Colonic mucosa (tissue), 4 donors: ENCODE measurements around the gene CSNK1D. TPM values are rescaled to one million over a fixed set of nuclear protein-coding genes. Genes with fewer than 3 reads are reported as not detected.

ENCODE experiments used
- DNase-seq: peaks from one replicate; pipeline ENCODE4 v3.0.0-alpha.2; 2020
- H3K27ac ChIP-seq: fragments of 200-600 bp; one replicate; pipeline ENCODE4 v1.8.0; 2021
- H3K27me3 ChIP-seq: fragments of 200-600 bp; one replicate; pipeline ENCODE4 v1.8.0; 2021
- H3K36me3 ChIP-seq: fragments of 200-600 bp; one replicate; pipeline ENCODE4 v1.8.0; 2021
- H3K4me1 ChIP-seq: fragments of 200-600 bp; one replicate; pipeline ENCODE4 v1.8.0; 2021; ENCODE audit warnings: mild to moderate bottlenecking
- H3K4me3 ChIP-seq: fragments of 200-600 bp; one replicate; pipeline ENCODE4 v1.8.0; 2021
- H3K9ac ChIP-seq, 2 donors: one replicate each; pipeline ENCODE4 v1.7.0; 2013; ENCODE audit warnings: control low read depth in 2 of 2, low read depth in 2 of 2, low read length in 2 of 2
- H3K9me3 ChIP-seq: fragments of 200-600 bp; one replicate; pipeline ENCODE4 v1.8.0; 2021
- CTCF ChIP-seq: fragments of 200-600 bp; IDR thresholded peaks from one replicate; pipeline ENCODE4 v1.8.0; 2022; ENCODE audit warnings: antibody characterized with exemption, mild to moderate bottlenecking
- intact Hi-C: fragments of 100-400 bp; cut with DNase I; formaldehyde crosslinking; loops from one replicate; pipeline ENCODE4 v1.14.1; 2022
- total RNA-seq, 2 donors: library from RNA; stranded (reverse); fragmentation: NEBNext Ultra II Directional in 1 of 2; extraction: Animal tissue kit (Norgen Biotek cat#: 25700) in 1 of 2; gene quantifications; one replicate each; pipeline ENCODE4 v1.2.1, GENCODE V29; 2021
- donor health status: healthy.
- donor health status: DM: no; HTN: no; CAD: no.
- donor health status: DM: no; HTN: no; CAD: no.

Gene CSNK1D
- total RNA-seq, 2 donors from 2014 or later, result 136 to 138 TPM

- intact Hi-C loops, result no loop called here
- no peak overlapping the region for H3K9ac ChIP-seq
- no peak for TF ChIP-seq CTCF
- H3K4me3 ChIP-seq, result no peak overlapping the region
- H3K9me3 ChIP-seq, result no peaks in the 10 kb centered on the region
- H3K27me3 ChIP-seq, result no peaks in the 10 kb centered on the region
- peaks cover 16% of the 10 kb centered on the region for H3K4me1 ChIP-seq
- peaks cover 69% of the 10 kb centered on the region for H3K36me3 ChIP-seq
- DNase-seq, result no peak
- peak overlapping the region; percentile 32 for H3K27ac ChIP-seq
Measured at GRCh38 chr17:82247856-82248671, 25.4 kb downstream of the CSNK1D start.

- intact Hi-C loops, result no loop called here
- Histone ChIP-seq H3K27ac (peak overlapping the region; percentile 32), H3K4me3 (no peak overlapping the region), H3K4me1 (peaks cover 20% of the 10 kb centered on the region), H3K9ac (peak overlapping the region in 1 of 2 donors; percentile 37), H3K9me3 (no peaks in the 10 kb centered on the region), H3K36me3 (peaks cover 63% of the 10 kb centered on the region), H3K27me3 (no peaks in the 10 kb centered on the region)
- no peak for TF ChIP-seq CTCF
- no peak for DNase-seq
Measured at GRCh38 chr17:82247182-82247823, 26.2 kb downstream of the CSNK1D start.

- H3K4me1 ChIP-seq, result peaks cover 25% of the 10 kb centered on the region
Measured at GRCh38 chr17:82246365-82247181, 26.9 kb downstream of the CSNK1D start.

GRCh38 chr17:82246040-82246364 is 27.5 kb downstream of the CSNK1D start:
- peak overlapping the region; percentile 32 for H3K27ac ChIP-seq
- no peak overlapping the region for H3K9ac ChIP-seq
- intact Hi-C loops, result no loop called here

More at GRCh38 chr17:82246365-82247181, 26.9 kb downstream of the CSNK1D start:
- Histone ChIP-seq H3K27me3 (no peaks in the 10 kb centered on the region), H3K36me3 (peaks cover 57% of the 10 kb centered on the region), H3K27ac (peak overlapping the region; percentile 32), H3K4me3 (no peak overlapping the region), H3K9ac (peak overlapping the region in 1 of 2 donors; percentile 37), H3K9me3 (no peaks in the 10 kb centered on the region)
- intact Hi-C loops, result no loop called here
- no peak for DNase-seq
- TF ChIP-seq CTCF, result no peak

More at GRCh38 chr17:82246040-82246364, 27.5 kb downstream of the CSNK1D start:
- TF ChIP-seq CTCF, result no peak
- no peak overlapping the region for H3K4me3 ChIP-seq
- H3K4me1 ChIP-seq, result peaks cover 31% of the 10 kb centered on the region
- H3K9me3 ChIP-seq, result no peaks in the 10 kb centered on the region
- no peaks in the 10 kb centered on the region for H3K27me3 ChIP-seq
- H3K36me3 ChIP-seq, result peaks cover 51% of the 10 kb centered on the region
- DNase-seq, result no peak
